GM13976 (cell line): ENCODE results near the gene ENTPD6.

Source experiments
- DNase-seq: peaks from one replicate; pipeline ENCODE4 v3.0.0; 2012; ENCODE audit warnings: low spot score
- CTCF ChIP-seq: IDR thresholded peaks from 2 replicates; pipeline ENCODE4 v1.5.1; 2012; ENCODE audit warnings: borderline replicate concordance, mild to moderate bottlenecking; ENCODE audit not compliant: insufficient read depth; ENCODE audit errors: extremely low read depth, missing control alignments, control extremely low read depth
- in situ Hi-C: fragments of 300-500 bp; cut with MboI; formaldehyde crosslinking; loops from one replicate; pipeline ENCODE4 v1.12.0; 2022; ENCODE audit warnings: low sequenced_read_pairs, mixed read lengths, inconsistent platforms; ENCODE audit not compliant: unreplicated experiment

ENTPD6 gene

GRCh38 chr20:25217161-25218108, 21.9 kb downstream of the ENTPD6 start:
- TF ChIP-seq CTCF: no peak
- DNase-seq: no peak
- in situ Hi-C loops: no loop called here

- no peak for TF ChIP-seq CTCF
- DNase-seq: no peak
- in situ Hi-C loops: no loop called here
Measured at GRCh38 chr20:25218109-25218486, 22.6 kb downstream of the ENTPD6 start.

GRCh38 chr20:25218492-25218891, 23.0 kb downstream of the ENTPD6 start:
- TF ChIP-seq CTCF: no peak
- no peak for DNase-seq
- in situ Hi-C loops: no loop called here

- in situ Hi-C loops: no loop called here
- TF ChIP-seq CTCF: no peak
- no peak for DNase-seq
Measured at GRCh38 chr20:25219365-25219764, 23.9 kb downstream of the ENTPD6 start.

GRCh38 chr20:25220021-25220730, 24.7 kb downstream of the ENTPD6 start:
- DNase-seq: no peak
- no peak for TF ChIP-seq CTCF
- in situ Hi-C loops: no loop called here

- in situ Hi-C loops: no loop called here
- DNase-seq: no peak
- no peak for TF ChIP-seq CTCF
Measured at GRCh38 chr20:25220810-25221591, 25.5 kb downstream of the ENTPD6 start.
